KOPT-K1 (cell line): Measurements from ENCODE around the gene ADAMTS20.

Experiments used
- H3K27ac ChIP-seq: fragments of 200-600 bp; sonication (generic); 2 replicates; pipeline ENCODE4 v1.5.1; 2016; ENCODE audit warnings: antibody characterized with exemption, mild to moderate bottlenecking, low read depth, low read length; ENCODE audit not compliant: poor library complexity, severe bottlenecking
- H3K36me3 ChIP-seq: fragments of 200-600 bp; sonication (generic); 2 replicates; pipeline ENCODE4 v1.5.1; 2017; ENCODE audit warnings: antibody characterized with exemption, mild to moderate bottlenecking, low read length, moderate library complexity; ENCODE audit not compliant: insufficient read depth
- H3K9me3 ChIP-seq: fragments of 200-600 bp; sonication (generic); 2 replicates; pipeline ENCODE4 v1.5.1; 2017; ENCODE audit warnings: antibody characterized with exemption, low read length, mild to moderate bottlenecking; ENCODE audit not compliant: insufficient read depth, poor library complexity, severe bottlenecking

The ADAMTS20 gene

GRCh38 chr12:43320281-43320680 lies 231.7 kb downstream of the ADAMTS20 start:
- Histone ChIP-seq H3K9me3 (no peaks in the 10 kb centered on the region), H3K27ac (no peak overlapping the region), H3K36me3 (no peaks in the 10 kb centered on the region)

- Histone ChIP-seq H3K9me3 (no peaks in the 10 kb centered on the region), H3K36me3 (no peaks in the 10 kb centered on the region), H3K27ac (no peak overlapping the region)
Measured at GRCh38 chr12:43318021-43318420, 234.0 kb downstream of the ADAMTS20 start.

- H3K27ac ChIP-seq, result no peak overlapping the region
- H3K36me3 ChIP-seq, result no peaks in the 10 kb centered on the region
Measured at GRCh38 chr12:43317156-43317555, 234.8 kb downstream of the ADAMTS20 start.

GRCh38 chr12:43316520-43316919 lies 235.5 kb downstream of the ADAMTS20 start:
- no peaks in the 10 kb centered on the region for H3K9me3 ChIP-seq
- H3K36me3 ChIP-seq, result no peaks in the 10 kb centered on the region
- H3K27ac ChIP-seq, result no peak overlapping the region

More at GRCh38 chr12:43317156-43317555, 234.8 kb downstream of the ADAMTS20 start:
- H3K9me3 ChIP-seq, result no peaks in the 10 kb centered on the region

GRCh38 chr12:43315961-43316360 lies 236.0 kb downstream of the ADAMTS20 start:
- Histone ChIP-seq H3K27ac (no peak overlapping the region), H3K9me3 (no peaks in the 10 kb centered on the region), H3K36me3 (no peaks in the 10 kb centered on the region)

GRCh38 chr12:43312991-43313505 lies 239.0 kb downstream of the ADAMTS20 start:
- H3K27ac ChIP-seq, result no peak overlapping the region
- no peaks in the 10 kb centered on the region for H3K36me3 ChIP-seq
- H3K9me3 ChIP-seq, result no peaks in the 10 kb centered on the region

- Histone ChIP-seq H3K27ac (no peak overlapping the region), H3K36me3 (no peaks in the 10 kb centered on the region), H3K9me3 (no peaks in the 10 kb centered on the region)
Measured at GRCh38 chr12:43310596-43310995, 241.4 kb downstream of the ADAMTS20 start.

- Histone ChIP-seq H3K9me3 (no peaks in the 10 kb centered on the region), H3K36me3 (no peaks in the 10 kb centered on the region), H3K27ac (no peak overlapping the region)
Measured at GRCh38 chr12:43309959-43310358, 242.0 kb downstream of the ADAMTS20 start.

GRCh38 chr12:43308776-43309175 lies 243.2 kb downstream of the ADAMTS20 start:
- no peaks in the 10 kb centered on the region for H3K36me3 ChIP-seq
- no peaks in the 10 kb centered on the region for H3K9me3 ChIP-seq
- no peak overlapping the region for H3K27ac ChIP-seq

- H3K9me3 ChIP-seq, result no peaks in the 10 kb centered on the region
- no peak overlapping the region for H3K27ac ChIP-seq
- H3K36me3 ChIP-seq, result no peaks in the 10 kb centered on the region
Measured at GRCh38 chr12:43307126-43307525, 244.9 kb downstream of the ADAMTS20 start.

GRCh38 chr12:43306066-43306465 lies 245.9 kb downstream of the ADAMTS20 start:
- Histone ChIP-seq H3K27ac (no peak overlapping the region), H3K9me3 (no peaks in the 10 kb centered on the region), H3K36me3 (no peaks in the 10 kb centered on the region)

- Histone ChIP-seq H3K27ac (no peak overlapping the region), H3K9me3 (no peaks in the 10 kb centered on the region), H3K36me3 (no peaks in the 10 kb centered on the region)
Measured at GRCh38 chr12:43305065-43305464, 246.9 kb downstream of the ADAMTS20 start.
